GM18909 (cell line): ENCODE data around the gene TOMM7.
"Not testable (repeated sequence)": the region's sequence is repeated elsewhere in the genome, so short reads cannot be mapped to it uniquely, and the experiment has no call there.

ENCODE experiments used
- ATAC-seq: cut with Tn5 transposase; IDR thresholded peaks from one replicate; pipeline ENCODE4 v1.9.1; 2021; ENCODE audit warnings: mild to moderate bottlenecking; ENCODE audit not compliant: unreplicated experiment, poor library complexity

Gene TOMM7

GRCh38 chr7:22826593-22826992, 3.9 kb upstream of the TOMM7 start:
- no peak for ATAC-seq

- no peak for ATAC-seq
Measured at GRCh38 chr7:22824760-22825159, 2.1 kb upstream of the TOMM7 start.

DNA sequence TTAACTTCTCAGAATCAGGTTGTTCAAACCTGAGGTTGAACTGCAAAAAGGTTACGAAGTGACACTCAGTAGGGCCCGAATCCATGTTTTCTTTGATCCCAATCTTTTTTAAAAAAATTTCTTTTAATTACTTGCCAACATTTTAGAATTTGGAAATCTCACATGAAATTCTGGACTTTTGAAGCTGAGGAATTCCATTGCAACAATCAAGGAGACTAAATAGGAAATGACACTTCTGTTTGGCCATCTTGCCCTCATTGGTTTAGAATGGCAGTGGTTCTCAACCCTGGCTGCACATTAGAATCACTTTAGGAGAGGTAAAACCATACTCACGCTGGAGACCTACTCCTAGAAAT, 471 bp upstream of the TOMM7 start:
- peak; percentile 3 for ATAC-seq

DNA sequence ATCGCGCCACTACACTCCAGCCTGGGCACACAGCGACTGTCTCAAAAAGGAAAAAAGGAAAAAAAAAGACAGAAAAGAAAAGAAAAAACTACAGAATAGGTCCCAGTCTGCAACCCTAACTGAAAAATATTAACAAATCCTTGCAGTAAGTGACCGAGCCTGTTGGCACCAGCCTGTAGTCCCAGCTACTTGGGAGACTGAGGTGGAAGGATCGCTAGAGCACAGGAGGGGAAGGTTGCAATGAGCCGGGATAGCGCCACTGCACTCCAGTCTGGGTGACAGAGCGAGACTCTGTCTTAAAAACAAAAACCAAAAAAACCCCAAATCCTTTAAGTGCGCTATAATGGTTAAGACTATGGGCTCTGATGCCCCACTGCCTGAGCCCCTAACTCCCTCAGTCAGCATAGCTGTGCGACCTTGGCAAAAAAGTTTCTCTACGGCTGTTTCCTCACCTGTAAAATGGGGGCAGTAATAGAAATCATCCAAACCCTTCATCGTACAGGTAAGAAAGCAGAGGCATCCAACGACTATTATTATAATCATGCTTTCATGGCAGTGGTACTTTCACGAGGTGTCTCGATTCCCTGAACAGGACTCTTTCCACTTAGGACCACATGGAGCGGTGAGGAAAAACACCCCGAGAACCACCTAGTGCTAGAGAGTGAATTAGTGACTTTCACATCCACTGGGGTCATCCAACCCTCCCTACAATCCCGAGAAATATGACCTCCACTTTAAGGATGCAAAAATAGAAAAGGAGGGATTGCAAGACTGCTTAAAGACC, 755 bp downstream of the TOMM7 start:
- ATAC-seq = no peak

GRCh38 chr7:22819476-22819875, 3.2 kb downstream of the TOMM7 start:
- no peak for ATAC-seq

DNA sequence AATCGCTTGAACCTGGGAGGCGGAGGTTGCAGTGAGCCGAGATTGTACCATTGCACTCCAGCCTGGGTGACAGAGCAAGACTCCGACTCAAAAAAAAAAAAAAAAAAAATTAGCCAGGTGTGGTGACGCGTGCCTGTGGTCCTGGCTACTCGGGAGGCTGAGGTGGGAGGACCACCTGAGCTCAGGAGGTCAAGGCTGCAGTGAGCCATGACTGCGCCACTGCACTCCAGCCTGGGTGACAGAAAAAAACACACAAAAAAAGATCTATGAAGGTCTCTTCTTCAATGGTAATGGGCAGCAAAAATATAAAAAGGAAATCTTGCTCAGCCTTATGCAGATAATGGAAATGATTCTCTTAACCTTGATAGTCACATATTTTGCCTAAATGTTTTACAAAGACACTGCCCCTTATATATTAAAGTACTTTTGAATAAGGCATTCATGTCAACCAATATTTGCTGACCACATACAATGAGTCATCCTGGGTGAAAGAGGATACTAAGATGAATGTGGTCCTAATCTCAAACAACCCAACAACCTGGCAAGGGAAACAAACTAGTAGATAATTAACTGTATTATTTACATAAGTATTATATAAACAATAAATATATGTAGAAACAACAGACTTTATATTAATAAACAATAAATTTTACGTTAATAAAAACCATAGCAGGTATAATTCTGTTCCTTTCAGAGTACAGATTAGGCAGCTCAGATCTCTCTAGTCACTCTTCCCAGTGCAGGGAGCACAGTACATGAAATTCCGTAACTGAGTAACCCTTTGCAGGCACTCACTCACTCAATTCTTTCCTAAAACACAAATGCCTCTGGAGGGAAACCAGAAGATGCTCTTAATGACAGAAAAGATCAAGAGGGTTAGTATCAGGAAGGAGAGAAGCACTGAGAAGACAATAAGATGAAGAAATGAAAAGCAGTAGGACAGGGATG, 8.1 kb downstream of the TOMM7 start:
- no peak for ATAC-seq

DNA sequence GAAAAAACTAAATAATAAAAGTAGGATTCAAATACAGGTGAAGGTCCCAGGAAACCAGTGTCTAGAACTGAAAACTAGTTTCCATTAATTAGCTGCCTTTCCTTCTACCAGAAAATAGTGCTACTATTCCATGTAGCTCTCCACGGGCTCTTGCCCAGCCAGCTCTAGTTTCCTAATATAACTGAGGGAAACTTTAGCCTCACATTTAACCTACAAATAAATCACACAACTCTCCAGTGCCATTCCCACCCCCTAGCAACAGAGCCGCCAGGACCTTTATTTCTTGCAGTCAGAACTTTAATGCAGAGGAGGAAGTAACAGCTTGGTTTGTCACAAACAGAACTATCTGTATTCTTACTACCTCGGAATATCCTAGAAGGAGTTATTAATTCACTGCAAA, 10.3 kb downstream of the TOMM7 start:
- ATAC-seq = no peak

- ATAC-seq = no peak
Measured at GRCh38 chr7:22811746-22812280, 10.8 kb downstream of the TOMM7 start.

DNA sequence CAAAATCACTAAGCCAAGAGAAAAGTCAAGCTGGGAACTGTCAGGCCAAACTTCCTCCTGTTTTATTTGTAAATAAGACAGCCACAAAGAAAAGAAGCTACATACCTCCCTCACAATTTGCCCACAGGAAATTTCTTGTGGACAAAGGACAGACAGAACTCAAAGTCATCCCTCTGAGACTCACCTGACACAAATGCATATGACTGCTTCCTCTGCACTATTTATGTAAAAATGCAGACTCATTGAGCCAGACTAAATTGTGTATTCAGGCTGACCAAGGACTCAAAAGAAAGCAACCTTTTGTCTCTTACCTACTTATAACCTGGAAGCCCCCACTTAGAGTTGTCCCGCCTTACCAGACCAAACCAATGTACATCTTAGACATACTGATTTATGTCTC, 11.8 kb downstream of the TOMM7 start:
- ATAC-seq = no peak

DNA sequence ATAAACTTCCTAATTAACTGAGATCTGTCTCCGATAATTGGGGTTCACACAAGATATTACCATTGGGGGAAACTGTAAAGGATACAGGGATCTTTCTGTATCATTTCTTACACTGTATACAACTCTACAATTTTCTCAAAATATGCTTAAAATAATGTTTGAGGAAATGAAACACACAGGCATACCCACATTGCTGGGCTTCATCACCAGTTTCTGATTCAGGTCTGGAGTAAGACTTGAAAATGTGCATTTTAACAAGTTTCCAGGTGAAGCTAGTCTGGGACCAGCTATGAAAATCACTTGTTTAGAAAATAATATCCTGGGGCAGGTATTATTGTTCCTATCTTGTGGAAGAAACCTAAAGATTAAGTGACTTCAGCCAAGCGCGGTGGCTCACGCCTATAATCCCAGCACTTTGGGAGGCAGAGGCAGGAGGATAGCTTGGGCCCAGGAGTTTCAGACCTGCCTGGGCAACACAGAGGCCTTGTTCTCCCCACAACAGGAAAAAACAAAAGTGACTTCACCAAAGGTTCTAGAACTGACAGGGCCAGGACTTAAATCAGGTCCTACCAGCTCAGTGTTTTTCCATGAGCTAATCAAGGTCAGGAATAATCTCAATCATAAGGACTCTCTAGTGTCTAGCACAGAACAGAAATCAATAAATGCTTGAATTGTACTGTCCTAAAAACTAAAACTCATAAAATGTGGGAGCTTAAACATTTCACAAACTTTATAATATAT, 12.6 kb downstream of the TOMM7 start:
- ATAC-seq = no peak

DNA sequence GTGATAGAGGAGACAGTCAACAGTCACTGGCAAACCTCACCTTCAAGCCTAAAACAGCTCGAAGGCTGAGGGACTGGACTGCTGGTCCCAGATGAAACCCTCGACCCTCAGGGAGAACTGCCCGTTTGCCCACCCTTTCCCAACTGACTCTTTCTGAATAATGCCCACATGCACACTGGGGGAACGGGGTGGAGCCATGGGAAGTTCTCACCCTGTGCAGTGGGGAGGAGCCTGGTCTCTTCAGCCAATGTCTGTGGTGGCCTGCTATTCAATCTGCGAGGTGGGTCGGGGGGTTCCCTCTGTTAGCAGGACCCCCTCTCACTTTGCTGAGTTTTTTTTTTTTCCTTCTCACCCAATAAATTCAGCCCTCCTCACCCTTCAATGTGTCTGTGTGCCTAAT, 14.5 kb downstream of the TOMM7 start:
- no peak for ATAC-seq

- ATAC-seq = no peak
Measured at GRCh38 chr7:22806752-22807151, 15.9 kb downstream of the TOMM7 start.

DNA sequence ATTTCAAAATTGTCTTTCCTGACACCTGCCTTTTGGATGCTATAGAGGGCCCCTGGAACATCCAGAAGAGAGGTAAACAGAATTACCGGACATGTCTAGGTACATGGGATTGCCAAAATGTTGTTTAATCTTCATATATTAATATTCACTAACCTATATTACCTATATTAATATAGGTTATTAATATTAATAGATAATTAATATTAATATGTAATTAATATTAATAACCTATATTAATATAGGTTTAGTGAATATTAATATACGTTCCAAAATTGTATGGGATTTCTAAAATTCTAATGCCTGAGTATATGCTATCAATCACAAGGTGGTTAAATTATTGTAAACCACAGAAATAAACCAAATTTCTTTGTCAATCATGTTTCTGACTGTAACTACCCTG, 17.4 kb downstream of the TOMM7 start:
- ATAC-seq = no peak

DNA sequence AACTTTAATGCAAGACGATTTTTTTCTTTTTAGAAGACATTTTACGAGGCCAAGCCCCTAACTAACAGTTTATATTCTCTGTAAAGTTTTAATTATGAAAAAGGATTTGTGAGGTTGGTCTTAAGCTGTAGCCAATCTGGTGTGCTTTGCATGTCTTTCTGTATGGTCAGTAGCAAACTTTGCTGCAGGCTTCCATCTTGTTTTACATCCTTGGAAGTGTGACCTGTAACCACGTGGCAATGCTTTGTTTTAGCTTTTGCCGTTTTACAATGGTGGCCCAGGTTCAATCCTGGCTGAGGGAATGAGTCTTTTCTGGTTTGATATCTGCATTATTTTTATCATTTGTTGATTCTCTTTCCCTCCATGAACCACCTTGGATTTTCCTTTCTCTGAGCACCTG, 19.8 kb downstream of the TOMM7 start:
- not testable (repeated sequence) for ATAC-seq

- no peak for ATAC-seq
Measured at GRCh38 chr7:22802426-22802825, 20.2 kb downstream of the TOMM7 start.

DNA sequence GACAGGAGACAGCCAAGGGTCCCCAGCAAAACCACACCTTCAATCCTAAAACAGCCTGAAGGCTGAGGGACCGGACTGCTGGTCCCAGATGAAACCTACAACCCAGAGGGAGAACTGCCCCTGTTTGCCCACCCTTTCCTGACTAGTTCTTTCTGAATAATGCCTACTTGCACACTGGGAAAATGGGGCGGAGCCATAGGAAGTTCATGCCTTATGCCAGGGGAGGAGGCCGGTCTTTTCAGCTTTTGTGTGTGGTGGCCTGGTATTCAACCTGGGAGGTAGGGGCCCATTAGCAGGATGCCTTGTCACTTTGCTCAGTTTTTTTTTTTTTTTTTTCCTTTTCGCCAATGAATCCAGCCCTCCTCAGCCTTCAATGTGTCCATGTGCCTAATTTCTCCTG, 20.7 kb downstream of the TOMM7 start:
- ATAC-seq = no peak

GRCh38 chr7:22799633-22800032, 23.0 kb downstream of the TOMM7 start:
- no peak for ATAC-seq

DNA sequence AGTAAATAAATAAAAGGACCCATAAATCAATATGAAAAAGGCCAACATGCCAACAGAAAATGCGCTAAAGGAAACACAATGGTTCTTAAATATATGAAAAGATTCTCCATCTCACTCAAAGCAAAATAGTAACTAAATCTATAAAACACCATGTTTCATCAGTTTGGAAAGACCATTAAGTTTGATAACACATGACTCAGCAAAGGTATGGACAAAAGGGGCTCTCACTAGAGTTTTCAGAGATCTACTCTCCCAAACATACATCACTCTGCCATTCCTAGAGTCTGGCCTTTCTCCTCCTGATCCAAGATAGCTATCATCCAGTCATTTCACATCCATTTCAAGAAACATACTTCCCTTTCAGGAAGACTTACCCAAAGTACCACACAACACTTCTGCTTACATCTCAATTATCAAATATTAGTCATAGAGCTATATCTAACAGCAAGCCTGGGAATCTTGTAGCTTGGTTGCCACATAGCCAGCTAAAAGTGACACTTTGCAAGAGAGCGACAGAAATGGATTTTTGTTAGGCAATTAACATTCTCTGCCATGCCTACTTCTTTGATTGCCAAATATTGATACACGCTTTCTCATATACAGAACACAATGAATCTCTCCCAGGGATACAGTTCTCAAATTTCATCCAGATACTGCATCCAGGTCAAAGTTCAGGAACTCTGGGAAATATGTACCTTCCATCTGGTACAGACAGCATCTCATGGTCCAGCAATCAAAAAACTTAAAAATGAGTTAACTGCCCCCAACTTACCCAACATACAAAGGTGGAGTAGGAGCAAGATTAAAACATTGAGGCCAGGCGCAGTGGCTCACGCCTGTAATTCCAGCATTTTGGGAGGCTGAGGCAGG, 28.8 kb downstream of the TOMM7 start:
- no peak for ATAC-seq

DNA sequence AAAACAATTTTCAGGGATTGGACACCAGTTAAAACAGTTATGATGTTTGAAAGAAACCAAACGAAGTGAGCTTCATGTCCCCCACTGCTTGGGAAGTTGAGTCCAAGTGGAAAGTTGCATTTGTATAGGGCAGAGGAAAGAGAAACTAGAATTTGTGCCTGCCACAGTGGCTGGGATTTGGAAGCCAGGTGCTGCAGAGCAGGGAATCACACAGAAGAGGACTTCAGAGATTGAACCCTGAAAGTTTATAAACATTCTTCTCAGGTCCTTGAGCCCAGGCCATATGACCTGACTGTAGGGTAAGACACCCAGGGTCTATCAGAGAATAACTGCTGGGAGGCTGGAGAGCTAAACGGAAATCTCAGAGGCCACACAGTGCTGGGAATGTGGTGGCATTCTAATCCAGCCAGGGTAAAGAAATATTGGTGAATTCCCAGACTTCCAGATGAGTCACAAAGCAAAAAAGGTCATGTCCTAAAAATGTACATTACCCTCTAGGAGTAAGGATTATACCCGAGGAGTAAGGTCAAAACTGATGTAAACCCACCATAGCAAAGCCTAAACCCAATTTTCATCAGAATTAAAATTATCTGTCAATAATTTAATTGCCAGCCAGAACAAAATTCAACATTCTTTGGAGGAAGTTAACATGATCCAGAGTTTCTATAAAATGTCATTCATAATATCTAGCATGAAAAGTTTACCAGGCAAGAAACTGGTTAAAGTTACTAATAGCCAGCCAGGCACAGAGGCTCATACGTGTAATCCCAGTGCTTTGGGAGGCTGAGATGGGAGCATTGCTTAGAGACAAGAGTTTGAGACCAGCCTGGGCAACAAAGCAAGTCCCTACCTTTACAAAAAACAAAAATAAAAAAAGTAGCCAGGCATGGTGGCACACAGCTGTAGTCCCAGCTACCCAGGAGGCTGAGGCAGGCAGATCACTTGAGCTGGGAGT, 31.2 kb downstream of the TOMM7 start:
- ATAC-seq = no peak
